Measurements from ENCODE around the gene LCP2.

The LCP2 gene

DNA sequence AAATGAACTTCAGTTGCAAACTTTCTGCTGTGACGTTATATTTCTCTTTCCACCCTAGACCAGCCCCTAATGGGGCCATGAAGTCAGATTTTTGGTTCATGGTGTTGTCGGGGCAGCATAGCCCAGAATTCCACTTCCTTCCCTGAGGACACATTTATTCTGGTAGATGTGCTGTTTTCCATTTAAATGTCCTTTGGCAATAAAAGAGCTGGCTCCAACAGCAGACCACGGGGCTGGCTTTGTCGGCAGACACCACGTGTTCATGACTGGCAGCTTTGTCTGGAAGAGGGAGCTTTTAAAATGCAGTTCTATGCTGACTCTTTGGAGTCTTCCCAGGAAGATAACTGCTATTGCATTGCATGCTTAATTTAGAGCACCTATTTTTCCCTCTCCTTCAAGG lies 17.6 kb upstream of the LCP2 start:
- peak; percentile 94 for DNase-seq (ENCODE audit: low spot score)

- DNase-seq (ENCODE audit: low spot score) = no peak
Measured at GRCh38 chr5:170314541-170315095, 17.0 kb upstream of the LCP2 start.

GRCh38 chr5:170313816-170314215 lies 16.2 kb upstream of the LCP2 start:
- DNase-seq (ENCODE audit: low spot score) = no peak

GRCh38 chr5:170313344-170313743 lies 15.8 kb upstream of the LCP2 start:
- no peak for DNase-seq (ENCODE audit: low spot score)

GRCh38 chr5:170312666-170313065 lies 15.1 kb upstream of the LCP2 start:
- peak; percentile 32 for DNase-seq (ENCODE audit: low spot score)

DNA sequence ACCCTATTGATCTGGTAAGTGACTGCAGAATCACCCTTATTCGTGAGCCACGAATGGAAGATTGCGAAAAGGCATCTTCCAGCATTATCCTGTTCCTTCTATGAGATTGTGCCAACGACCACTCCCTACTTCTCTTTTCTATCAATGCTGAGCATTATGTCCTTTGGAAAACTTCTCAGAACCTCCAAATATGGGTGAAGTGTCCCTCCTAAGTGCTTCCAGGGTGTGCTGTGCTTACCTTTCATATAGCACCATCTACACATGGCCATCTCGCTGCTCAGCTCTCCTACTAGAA lies 14.7 kb upstream of the LCP2 start:
- DNase-seq (ENCODE audit: low spot score) = no peak

DNA sequence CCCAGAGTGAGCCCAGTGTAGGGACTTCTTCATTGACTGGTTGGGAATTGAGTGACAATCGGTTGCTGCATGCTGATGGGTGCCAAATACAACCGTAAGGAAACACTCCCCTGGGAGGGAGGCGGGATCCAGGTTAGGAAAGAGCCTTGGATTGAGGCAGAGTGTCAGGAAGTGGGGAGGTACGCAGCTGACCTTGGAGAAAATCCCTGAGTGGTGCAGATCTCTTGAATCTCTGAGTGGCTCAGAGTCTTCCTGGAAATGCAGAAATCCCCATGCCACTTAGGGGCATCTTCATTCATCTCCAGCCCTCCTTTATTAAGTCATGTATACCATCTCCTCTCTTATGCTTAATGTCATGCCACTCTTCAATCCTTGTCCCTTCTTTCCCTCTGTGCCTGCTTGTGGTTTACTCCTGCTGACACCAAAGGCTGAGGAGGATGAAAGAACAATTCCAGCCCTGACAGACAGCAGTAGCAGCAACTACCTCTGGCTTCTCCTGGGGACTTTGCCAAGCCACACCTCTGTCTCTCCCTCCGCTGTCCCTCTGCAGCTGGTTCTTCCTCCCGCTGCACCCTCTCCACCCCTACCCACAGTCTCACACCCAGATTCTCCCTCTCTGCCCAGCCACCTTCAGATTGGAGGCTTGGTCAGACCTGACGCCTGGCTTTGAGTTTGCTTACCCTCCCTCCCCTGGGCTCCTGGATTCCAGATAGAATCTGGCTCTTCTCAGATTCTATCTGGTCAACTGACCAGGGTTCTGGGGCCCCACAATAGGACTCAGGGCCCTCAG lies 14.1 kb upstream of the LCP2 start:
- no peak for DNase-seq (ENCODE audit: low spot score)

DNA sequence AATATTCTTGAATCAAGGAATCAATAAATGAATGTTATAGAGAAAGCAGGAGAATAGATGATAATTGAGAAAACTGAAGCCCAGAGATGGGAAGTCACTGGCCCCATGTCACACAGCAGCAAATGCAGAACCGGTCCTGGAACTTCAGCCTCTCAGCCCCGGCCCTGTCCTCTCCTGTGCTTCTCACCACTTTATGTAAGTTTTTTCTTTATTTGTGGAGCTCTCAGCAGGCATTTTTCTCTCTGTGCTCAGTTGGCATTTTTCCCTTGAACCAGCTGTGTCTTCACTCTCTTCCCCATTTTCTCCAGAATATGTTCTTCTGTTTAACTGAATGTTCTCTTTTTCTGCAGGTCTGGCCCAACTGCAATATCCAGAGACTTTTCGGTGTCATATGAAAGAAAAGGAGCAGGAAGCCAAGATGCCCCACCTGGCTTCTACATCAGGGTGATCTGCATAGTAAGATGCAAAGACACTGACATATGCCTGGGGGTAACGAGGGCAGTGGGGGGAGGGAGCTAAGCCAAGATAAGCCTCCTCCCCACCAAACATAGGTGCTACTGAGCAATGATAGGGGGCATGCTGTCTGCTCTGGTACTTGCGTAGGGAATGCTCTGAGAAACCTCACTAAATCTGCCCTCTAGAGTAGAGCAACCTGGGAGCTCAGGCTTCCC lies 12.8 kb upstream of the LCP2 start:
- no peak for DNase-seq (ENCODE audit: low spot score)

GRCh38 chr5:170308686-170309085 lies 11.1 kb upstream of the LCP2 start:
- no peak for DNase-seq (ENCODE audit: low spot score)

- peak; percentile 49 for DNase-seq (ENCODE audit: low spot score)
Measured at GRCh38 chr5:170307575-170308465, 10.2 kb upstream of the LCP2 start.

DNA sequence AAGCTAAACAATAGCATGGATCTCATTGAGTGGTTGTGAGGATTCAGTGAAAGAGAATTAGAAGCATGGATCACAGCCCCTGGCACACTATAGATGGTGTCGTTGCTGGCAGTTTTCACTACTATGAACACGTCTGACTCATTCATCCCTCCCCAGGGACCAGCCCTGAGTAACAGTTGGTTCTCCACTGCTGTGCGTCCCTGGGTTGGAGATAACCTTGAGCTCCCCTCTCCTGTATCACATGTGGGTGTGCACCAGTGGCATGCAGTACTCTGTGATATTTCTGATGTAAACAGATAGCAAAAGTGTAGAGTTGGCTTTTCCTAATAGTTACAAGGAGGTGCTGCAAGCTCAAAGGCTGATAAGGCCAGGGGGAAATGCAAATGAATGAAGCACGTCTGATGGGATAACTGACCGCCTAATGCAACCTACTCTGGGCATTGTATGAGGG lies 8.8 kb upstream of the LCP2 start:
- DNase-seq (ENCODE audit: low spot score) = no peak

DNA sequence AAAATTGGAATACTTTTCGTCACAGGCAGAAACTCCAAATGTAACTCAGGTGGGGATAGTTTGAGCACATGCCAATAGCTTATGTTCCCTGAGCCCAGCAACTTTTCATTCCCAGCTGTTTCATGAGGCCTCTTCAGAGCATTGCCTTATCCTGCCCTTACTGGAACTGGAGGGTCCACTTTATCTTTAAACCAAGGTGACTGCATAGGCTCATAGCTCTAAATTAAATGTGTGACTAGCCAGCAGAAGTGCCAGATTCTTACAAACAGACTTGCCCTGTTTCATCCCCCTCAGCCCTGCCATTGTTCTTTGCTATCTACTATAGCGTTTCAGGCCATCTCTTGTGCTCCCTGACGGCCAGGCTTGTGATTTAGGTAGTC lies 8.1 kb upstream of the LCP2 start:
- no peak for DNase-seq (ENCODE audit: low spot score)

DNA sequence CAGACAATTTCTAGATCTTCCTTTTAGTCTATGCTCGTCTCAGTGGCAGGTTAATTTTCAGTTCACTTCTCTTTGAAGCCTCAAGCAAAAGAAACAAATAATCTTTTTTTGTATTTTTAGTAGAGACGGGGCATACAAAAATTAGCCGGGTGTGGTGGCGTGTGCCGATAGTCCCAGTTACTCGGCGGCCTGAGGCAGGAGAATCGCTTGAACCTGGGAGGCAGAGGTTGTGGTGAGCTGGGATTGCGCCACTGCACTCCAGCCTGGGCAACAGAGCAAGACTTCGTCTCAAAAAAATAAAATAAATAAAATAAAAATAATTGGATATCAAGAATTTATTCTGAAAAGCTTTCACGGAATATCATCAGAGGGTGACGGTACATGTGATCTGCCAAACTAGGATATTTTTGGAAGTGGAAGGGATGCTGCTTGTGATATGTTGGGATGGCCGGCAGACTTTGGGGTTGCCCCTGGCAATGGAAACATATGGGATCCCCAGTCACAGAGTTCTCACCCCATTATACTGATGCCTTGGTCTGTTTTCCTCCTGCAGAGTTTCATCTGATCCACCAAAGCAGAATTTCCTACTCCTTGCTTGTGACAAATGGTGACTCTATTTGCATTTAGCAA lies 7.6 kb upstream of the LCP2 start:
- no peak for DNase-seq (ENCODE audit: low spot score)

DNA sequence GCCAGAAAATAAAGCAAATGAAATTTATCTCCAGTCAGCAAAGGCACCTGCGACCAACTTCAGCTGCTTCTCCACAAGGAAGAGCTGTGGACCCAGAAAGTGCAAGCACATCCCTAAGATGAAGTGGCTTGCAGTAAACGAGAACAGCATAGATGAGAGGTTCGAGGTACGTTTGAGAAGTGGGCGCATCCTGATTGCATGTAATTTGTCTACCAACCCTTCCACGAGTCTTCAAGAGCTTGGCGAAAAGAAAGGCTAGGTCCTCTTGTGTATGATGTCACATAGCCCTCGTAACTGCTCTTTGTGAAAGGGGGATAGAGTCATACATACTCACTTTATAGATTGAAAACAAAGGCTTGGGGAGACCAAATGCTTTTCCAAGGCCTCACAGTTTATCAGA lies 6.0 kb upstream of the LCP2 start:
- no peak for DNase-seq (ENCODE audit: low spot score)

GRCh38 chr5:170302653-170303501 lies 5.3 kb upstream of the LCP2 start:
- DNase-seq (ENCODE audit: low spot score) = peak; percentile 64

GRCh38 chr5:170301981-170302652 lies 4.5 kb upstream of the LCP2 start:
- no peak for DNase-seq (ENCODE audit: low spot score)

GRCh38 chr5:170301149-170301548 lies 3.6 kb upstream of the LCP2 start:
- DNase-seq (ENCODE audit: low spot score) = no peak

GRCh38 chr5:170300361-170301013 lies 2.9 kb upstream of the LCP2 start:
- DNase-seq (ENCODE audit: low spot score) = peak; percentile 54

DNA sequence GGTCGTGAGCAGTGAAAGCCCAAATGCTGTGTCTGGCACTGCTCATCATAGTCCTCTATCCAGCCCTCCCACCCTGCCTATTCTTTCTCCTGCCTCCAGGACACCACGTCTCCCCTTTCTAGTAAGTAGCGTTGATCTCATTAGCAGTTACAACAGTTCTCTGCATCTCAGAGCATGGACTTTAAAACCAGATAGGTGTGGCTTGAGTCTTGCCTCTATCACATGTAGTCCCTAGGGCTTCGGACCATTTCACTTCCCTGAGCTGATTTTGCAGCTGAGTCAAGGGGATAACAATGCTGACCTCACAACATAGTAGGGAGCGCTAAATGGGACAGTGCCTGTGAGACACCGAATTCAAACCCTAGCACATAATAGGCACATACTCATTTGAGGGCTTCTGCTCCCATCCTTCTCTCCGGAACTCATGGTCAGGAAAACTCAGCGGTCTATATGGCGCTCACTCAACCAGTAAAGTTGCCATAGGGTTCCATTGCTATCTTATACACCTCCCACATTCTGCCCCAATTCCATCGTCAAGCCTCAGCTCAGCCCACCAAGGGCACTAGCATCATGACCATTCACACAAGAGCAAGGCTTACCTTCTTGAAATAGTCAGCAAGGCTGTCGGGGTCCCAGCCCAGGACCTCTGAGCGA lies 515 bp downstream of the LCP2 start:
- DNase-seq (ENCODE audit: low spot score) = no peak
